SJCRH30 (cell line): ENCODE data around the gene SPTBN4. TPM values are rescaled to one million over a fixed set of nuclear protein-coding genes. Genes with fewer than 3 reads are reported as not detected.
"Not testable (repeated sequence)": the region's sequence is repeated elsewhere in the genome, so short reads cannot be mapped to it uniquely, and the experiment has no call there.

Source experiments
- DNase-seq, 2 experiments: peaks; one replicate each; pipeline ENCODE4 v3.0.0-alpha.2; 2015 to 2020
- H3K27ac ChIP-seq: fragments of 250-450 bp; sonication (Bioruptor Pico); 2 replicates; pipeline ENCODE4 v1.5.1; 2020; ENCODE audit warnings: mild to moderate bottlenecking, moderate library complexity
- H3K27me3 ChIP-seq: fragments of 250-450 bp; sonication (Bioruptor Pico); 2 replicates; pipeline ENCODE4 v1.5.1; 2020; ENCODE audit warnings: mild to moderate bottlenecking, moderate library complexity
- H3K36me3 ChIP-seq: fragments of 250-450 bp; sonication (Bioruptor Pico); 2 replicates; pipeline ENCODE4 v1.5.1; 2020; ENCODE audit warnings: mild to moderate bottlenecking, moderate library complexity
- H3K4me1 ChIP-seq: fragments of 250-450 bp; sonication (Bioruptor Pico); 2 replicates; pipeline ENCODE4 v1.5.1; 2020; ENCODE audit warnings: mild to moderate bottlenecking, moderate library complexity
- H3K4me3 ChIP-seq: fragments of 250-450 bp; sonication (Bioruptor Pico); 2 replicates; pipeline ENCODE4 v1.5.1; 2020; ENCODE audit warnings: mild to moderate bottlenecking, moderate library complexity
- H3K9me3 ChIP-seq: fragments of 250-450 bp; sonication (Bioruptor Pico); replicated peaks from 2 replicates; pipeline ENCODE4 v1.5.1; 2020; ENCODE audit warnings: mild to moderate bottlenecking, moderate library complexity
- total RNA-seq: library from RNA; depleted of rRNA; stranded (reverse); fragments of >200 nt; shearing (Covaris generic); gene quantifications from 2 replicates; pipeline ENCODE4 v1.2.3, GENCODE V29; 2014

Gene SPTBN4
- total RNA-seq, 1 experiment from 2014 or later: 0.32 TPM

GRCh38 chr19:40590464-40591265, 123.9 kb downstream of the SPTBN4 start:
- Histone ChIP-seq H3K27me3 (no peaks in the 10 kb centered on the region), H3K36me3 (peaks cover 6% of the 10 kb centered on the region; the same call in 1 of the 2 replicates), H3K9me3 (no peaks in the 10 kb centered on the region), H3K4me1 (peaks cover 3% of the 10 kb centered on the region; the same call in 1 of the 2 replicates), H3K4me3 (no peak overlapping the region), H3K27ac (no peak overlapping the region)
- no peak for DNase-seq

- H3K27ac ChIP-seq, H3K4me1 ChIP-seq, H3K9me3 ChIP-seq, H3K36me3 ChIP-seq, DNase-seq, H3K4me3 ChIP-seq, H3K27me3 ChIP-seq: not testable (repeated sequence)
These were observed 124.9 kb downstream of the SPTBN4 start for GRCh38 chr19:40591724-40592123.

GRCh38 chr19:40592170-40592569, 125.4 kb downstream of the SPTBN4 start:
- no peaks in the 10 kb centered on the region for H3K27me3 ChIP-seq
- H3K4me3 ChIP-seq: no peak overlapping the region
- peak in 1 of 2 experiments; percentile 77 for DNase-seq
- peaks cover 4% of the 10 kb centered on the region; the same call in 1 of the 2 replicates for H3K36me3 ChIP-seq
- H3K4me1 ChIP-seq: peaks cover 3% of the 10 kb centered on the region; the same call in 1 of the 2 replicates
- H3K9me3 ChIP-seq: no peaks in the 10 kb centered on the region
- no peak overlapping the region for H3K27ac ChIP-seq

- no peak overlapping the region for H3K27ac ChIP-seq
- H3K9me3 ChIP-seq: no peaks in the 10 kb centered on the region
- peak in 1 of 2 experiments; percentile 40 for DNase-seq
- H3K36me3 ChIP-seq: no peaks in the 10 kb centered on the region
- peaks cover 6% of the 10 kb centered on the region for H3K4me1 ChIP-seq
- no peak overlapping the region for H3K4me3 ChIP-seq
- H3K27me3 ChIP-seq: no peaks in the 10 kb centered on the region
These were observed 127.5 kb downstream of the SPTBN4 start for GRCh38 chr19:40594255-40594654.

GRCh38 chr19:40594657-40595091, 127.9 kb downstream of the SPTBN4 start:
- Histone ChIP-seq H3K27ac (no peak overlapping the region), H3K4me3 (peak overlapping the region; percentile 29), H3K4me1 (peaks cover 7% of the 10 kb centered on the region), H3K27me3 (no peaks in the 10 kb centered on the region), H3K36me3 (no peaks in the 10 kb centered on the region), H3K9me3 (no peaks in the 10 kb centered on the region)
- DNase-seq: peak; percentile 60 to 73

- Histone ChIP-seq H3K4me1 (peaks cover 17% of the 10 kb centered on the region), H3K36me3 (no peaks in the 10 kb centered on the region)
These were observed 130.0 kb downstream of the SPTBN4 start for GRCh38 chr19:40596608-40597328.

GRCh38 chr19:40597329-40597838, 130.6 kb downstream of the SPTBN4 start:
- no peak for DNase-seq
- peak overlapping the region; percentile 92 for H3K27ac ChIP-seq
- no peaks in the 10 kb centered on the region for H3K36me3 ChIP-seq
- H3K9me3 ChIP-seq: no peaks in the 10 kb centered on the region
- H3K27me3 ChIP-seq: no peaks in the 10 kb centered on the region; the same call in 1 of the 2 replicates
- H3K4me3 ChIP-seq: peak overlapping the region; percentile 63
- peaks cover 20% of the 10 kb centered on the region for H3K4me1 ChIP-seq

More at GRCh38 chr19:40596608-40597328, 130.0 kb downstream of the SPTBN4 start:
- Histone ChIP-seq H3K27me3 (no peaks in the 10 kb centered on the region; the same call in 1 of the 2 replicates), H3K4me3 (no peak overlapping the region), H3K27ac (no peak overlapping the region), H3K9me3 (no peaks in the 10 kb centered on the region)
- DNase-seq: no peak

- H3K4me3 ChIP-seq: peak overlapping the region; percentile 63
- H3K4me1 ChIP-seq: peaks cover 30% of the 10 kb centered on the region
- peak; percentile 94 to 98 for DNase-seq
- peak overlapping the region; percentile 92 for H3K27ac ChIP-seq
- no peaks in the 10 kb centered on the region for H3K36me3 ChIP-seq
- no peaks in the 10 kb centered on the region for H3K9me3 ChIP-seq
- H3K27me3 ChIP-seq: no peaks in the 10 kb centered on the region; the same call in 1 of the 2 replicates
These were observed 131.5 kb downstream of the SPTBN4 start for GRCh38 chr19:40598121-40598917.

- DNase-seq: no peak
- Histone ChIP-seq H3K4me1 (peaks cover 31% of the 10 kb centered on the region), H3K4me3 (no peak overlapping the region), H3K27me3 (no peaks in the 10 kb centered on the region; the same call in 1 of the 2 replicates), H3K9me3 (no peaks in the 10 kb centered on the region), H3K36me3 (no peaks in the 10 kb centered on the region), H3K27ac (no peak overlapping the region)
These were observed 132.1 kb downstream of the SPTBN4 start for GRCh38 chr19:40598918-40599307.

- Histone ChIP-seq H3K4me3 (peak overlapping the region; percentile 3; the same call in 1 of the 2 replicates), H3K36me3 (no peaks in the 10 kb centered on the region), H3K27me3 (no peaks in the 10 kb centered on the region; the same call in 1 of the 2 replicates), H3K9me3 (no peaks in the 10 kb centered on the region), H3K27ac (no peak overlapping the region), H3K4me1 (peaks cover 31% of the 10 kb centered on the region)
- peak; percentile 52 to 66 for DNase-seq
These were observed 132.6 kb downstream of the SPTBN4 start for GRCh38 chr19:40599331-40599901.

GRCh38 chr19:40599902-40600569, 133.2 kb downstream of the SPTBN4 start:
- Histone ChIP-seq H3K36me3 (no peaks in the 10 kb centered on the region), H3K27me3 (no peaks in the 10 kb centered on the region; the same call in 1 of the 2 replicates), H3K4me1 (peaks cover 28% of the 10 kb centered on the region), H3K27ac (no peak overlapping the region), H3K9me3 (no peaks in the 10 kb centered on the region), H3K4me3 (peak overlapping the region; percentile 3; the same call in 1 of the 2 replicates)
- no peak for DNase-seq

- H3K9me3 ChIP-seq: no peaks in the 10 kb centered on the region
- no peak for DNase-seq
- H3K4me1 ChIP-seq: peaks cover 28% of the 10 kb centered on the region
- peak overlapping the region; percentile 52 for H3K4me3 ChIP-seq
- H3K36me3 ChIP-seq: no peaks in the 10 kb centered on the region
- H3K27me3 ChIP-seq: no peaks in the 10 kb centered on the region; the same call in 1 of the 2 replicates
- no peak overlapping the region for H3K27ac ChIP-seq
These were observed 133.9 kb downstream of the SPTBN4 start for GRCh38 chr19:40600570-40601133.
